Mucosa of rectum (tissue), 2 donors: ENCODE data around the gene HUWE1.

Experiments
- H3K27ac ChIP-seq, 2 donors: one replicate each; pipeline ENCODE4 v1.7.0; 2013; ENCODE audit warnings: inconsistent platforms in 2 of 2, low read depth in 2 of 2, low read length in 2 of 2
- H3K27me3 ChIP-seq, 2 donors: one replicate each; pipeline ENCODE4 v1.7.0; 2013; ENCODE audit warnings: low read length in 2 of 2; ENCODE audit not compliant: control insufficient read depth in 2 of 2, insufficient read depth in 2 of 2
- H3K36me3 ChIP-seq, 2 donors: one replicate each; pipeline ENCODE4 v1.7.0; 2013; ENCODE audit warnings: low read length in 2 of 2; ENCODE audit not compliant: control insufficient read depth in 2 of 2, insufficient read depth in 2 of 2
- H3K4me1 ChIP-seq, 2 donors: one replicate each; pipeline ENCODE4 v1.7.0; 2013; ENCODE audit warnings: low read length in 2 of 2, mild to moderate bottlenecking in 1 of 2; ENCODE audit not compliant: control insufficient read depth in 2 of 2, insufficient read depth in 2 of 2
- H3K4me3 ChIP-seq, 2 donors: one replicate each; pipeline ENCODE4 v1.7.0; 2013; ENCODE audit warnings: low read length in 2 of 2
- H3K9ac ChIP-seq, 2 donors: one replicate each; pipeline ENCODE4 v1.7.0; 2013; ENCODE audit warnings: low read length in 2 of 2, low read depth in 1 of 2, mild to moderate bottlenecking in 1 of 2
- H3K9me3 ChIP-seq, 2 donors: one replicate each; pipeline ENCODE4 v1.7.0; 2013; ENCODE audit warnings: low read length in 2 of 2; ENCODE audit not compliant: control insufficient read depth in 2 of 2
- donor health status: healthy.
- donor health status: Normal muscosa, but diverticular disease.

The HUWE1 gene

DNA sequence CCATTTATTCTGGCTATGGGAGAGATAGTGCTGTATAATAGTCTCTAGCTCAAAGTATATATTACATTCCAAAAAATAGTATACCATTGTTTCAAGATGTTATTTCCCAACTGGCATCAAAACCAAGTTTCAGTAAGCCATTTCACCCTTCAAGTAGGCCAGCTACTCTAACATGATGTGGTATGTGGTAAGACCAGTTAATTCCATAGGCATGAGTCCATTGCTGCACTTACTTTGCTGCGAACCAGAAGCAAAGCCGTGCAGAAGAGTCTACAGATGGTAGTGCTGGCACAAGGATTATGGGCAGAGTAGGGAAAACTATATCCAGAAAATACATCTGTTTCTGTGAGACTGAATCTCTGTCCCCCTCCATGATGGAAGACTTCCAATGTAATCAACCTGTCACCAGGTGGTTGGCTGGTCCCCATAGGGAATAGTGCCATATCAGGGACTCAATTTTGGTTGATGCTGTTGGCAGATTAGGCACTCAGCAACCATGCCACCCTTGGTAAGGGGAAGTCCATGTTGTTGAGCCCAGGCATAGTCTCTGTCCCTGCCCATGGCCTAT is 202.6 kb downstream of the HUWE1 start:
- Histone ChIP-seq H3K36me3 (no peaks in the 10 kb centered on the region), H3K9ac (no peak overlapping the region), H3K9me3 (no peaks in the 10 kb centered on the region), H3K4me1 (peaks cover 0 to 3% of the 10 kb centered on the region in 2 donors), H3K27ac (no peak overlapping the region), H3K4me3 (no peak overlapping the region), H3K27me3 (peaks cover 10 to 20% of the 10 kb centered on the region in 2 donors)

GRCh38 chrX:53483416-53483815 is 203.1 kb downstream of the HUWE1 start:
- Histone ChIP-seq H3K4me1 (peaks cover 0 to 3% of the 10 kb centered on the region in 2 donors), H3K4me3 (no peak overlapping the region), H3K27me3 (peaks cover 10 to 20% of the 10 kb centered on the region in 2 donors), H3K9me3 (no peaks in the 10 kb centered on the region), H3K27ac (no peak overlapping the region), H3K9ac (no peak overlapping the region), H3K36me3 (no peaks in the 10 kb centered on the region)
